Measurements from ENCODE around the gene GRB7. TPM values are rescaled to one million over a fixed set of nuclear protein-coding genes. Genes with fewer than 3 reads are reported as not detected.

Gene GRB7
- total RNA-seq, 2 experiments from 2014 or later = 0.37 TPM; not detected in 1

GRCh38 chr17:39794249-39794970 is 56.7 kb downstream of the GRB7 start:
- ATAC-seq = peak; percentile 72
- peak; percentile 59 for DNase-seq
- Mint-ChIP-seq H3K4me3 (peak overlapping the region; percentile 30), H3K27ac (peak overlapping the region; percentile 93), H3K9me3 (ENCODE audit: insufficient read depth) (no peaks in the 10 kb centered on the region), H3K27me3 (ENCODE audit: low read depth) (no peaks in the 10 kb centered on the region), H3K36me3 (ENCODE audit: low read depth) (peaks cover 43% of the 10 kb centered on the region), H3K4me1 (ENCODE audit: low read depth) (peaks cover 66% of the 10 kb centered on the region)
- ChIA-PET CTCF (interaction anchor here (0.7 to 3.5 kb wide), 16 partner anchors 13 to 186 kb away, joined by 3 to 12 read pairs (median 4); partner anchors contain the start of genes IKZF3, MIEN1 and PSMD3), POLR2A (interaction anchor here (0.7 to 2.1 kb wide), 8 partner anchors 8 to 1881 kb away, joined by 3 to 7 read pairs (median 3); no protein-coding TSS in a partner anchor)

Small RNA genes lying within 50 kb of the gene (microRNA-seq; reads per million reads assigned to microRNA genes)
- gene MIR4728 = not detected

Other genes starting within 250 kb of the GRB7 start
- not detected for gene NEUROD2, start 130.0 kb upstream of the GRB7 start, total RNA-seq
- gene PPP1R1B, start 111.0 kb upstream of the GRB7 start, total RNA-seq = not detected
- gene STARD3, start 100.8 kb upstream of the GRB7 start, total RNA-seq = 10 to 100 TPM; 69.0 to 72.1 TPM
- 1 to 10 TPM; 1.3 to 1.8 TPM for gene TCAP, start 72.6 kb upstream of the GRB7 start, total RNA-seq
- not detected for gene PNMT, start 69.5 kb upstream of the GRB7 start, total RNA-seq
- 10 to 100 TPM; 12.3 to 14.7 TPM for gene PGAP3, start 49.9 kb upstream of the GRB7 start, total RNA-seq
- 1 to 10 TPM; 2.1 to 3.0 TPM for gene ERBB2, start 37.9 kb upstream of the GRB7 start, total RNA-seq
- 10 to 100 TPM; 44.0 to 44.6 TPM for gene MIEN1, start 7.4 kb upstream of the GRB7 start, total RNA-seq
- gene IKZF3, start 126.4 kb downstream of the GRB7 start, total RNA-seq = 10 to 100 TPM; 31.1 to 31.9 TPM
- gene ZPBP2, start 130.3 kb downstream of the GRB7 start, total RNA-seq = not detected
- gene GSDMB, start 180.7 kb downstream of the GRB7 start, total RNA-seq = 10 to 100 TPM; 48.6 to 56.7 TPM
- 100 to 1,000 TPM; 151 to 168 TPM for gene ORMDL3, start 189.7 kb downstream of the GRB7 start, total RNA-seq
- gene LRRC3C, start 189.8 kb downstream of the GRB7 start, total RNA-seq = not detected
- 1 to 10 TPM; 3.3 to 4.5 TPM for gene GSDMA, start 225.1 kb downstream of the GRB7 start, total RNA-seq
- gene PSMD3, start 242.9 kb downstream of the GRB7 start, total RNA-seq = 100 to 1,000 TPM; 104 to 116 TPM

All from activated CD8-positive, alpha-beta T cell treated with anti-CD3 and anti-CD28 coated beads, Interleukin-2, amount 10 ng/mL, durations not matched to agents 7 days and 5 days (primary cell).